Measurements from ENCODE around the gene DTX1.
A peak's percentile ranks its signal among the peaks of the same experiment; 100 is the strongest.

Gene DTX1

DNA sequence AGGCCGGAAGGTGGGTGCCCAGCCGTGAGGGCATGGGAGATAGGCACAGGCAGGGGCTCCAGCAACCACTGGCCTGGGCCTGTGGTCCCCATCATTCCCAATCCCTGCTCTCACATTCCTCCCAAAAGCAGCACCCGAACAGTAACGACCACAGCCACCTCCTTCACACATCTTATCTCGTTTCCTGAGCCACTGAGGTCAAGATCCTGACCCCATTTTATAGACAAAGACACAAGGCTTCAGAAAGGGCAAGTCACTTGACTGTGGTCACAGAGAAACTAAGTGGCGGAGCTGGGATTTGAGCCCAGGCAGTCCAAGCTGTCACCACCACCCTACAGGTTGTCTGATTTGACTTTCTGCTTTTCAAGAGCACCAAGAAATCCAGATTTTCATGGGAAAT, 38.9 kb downstream of the DTX1 start:
- DNase-seq = no peak

DNA sequence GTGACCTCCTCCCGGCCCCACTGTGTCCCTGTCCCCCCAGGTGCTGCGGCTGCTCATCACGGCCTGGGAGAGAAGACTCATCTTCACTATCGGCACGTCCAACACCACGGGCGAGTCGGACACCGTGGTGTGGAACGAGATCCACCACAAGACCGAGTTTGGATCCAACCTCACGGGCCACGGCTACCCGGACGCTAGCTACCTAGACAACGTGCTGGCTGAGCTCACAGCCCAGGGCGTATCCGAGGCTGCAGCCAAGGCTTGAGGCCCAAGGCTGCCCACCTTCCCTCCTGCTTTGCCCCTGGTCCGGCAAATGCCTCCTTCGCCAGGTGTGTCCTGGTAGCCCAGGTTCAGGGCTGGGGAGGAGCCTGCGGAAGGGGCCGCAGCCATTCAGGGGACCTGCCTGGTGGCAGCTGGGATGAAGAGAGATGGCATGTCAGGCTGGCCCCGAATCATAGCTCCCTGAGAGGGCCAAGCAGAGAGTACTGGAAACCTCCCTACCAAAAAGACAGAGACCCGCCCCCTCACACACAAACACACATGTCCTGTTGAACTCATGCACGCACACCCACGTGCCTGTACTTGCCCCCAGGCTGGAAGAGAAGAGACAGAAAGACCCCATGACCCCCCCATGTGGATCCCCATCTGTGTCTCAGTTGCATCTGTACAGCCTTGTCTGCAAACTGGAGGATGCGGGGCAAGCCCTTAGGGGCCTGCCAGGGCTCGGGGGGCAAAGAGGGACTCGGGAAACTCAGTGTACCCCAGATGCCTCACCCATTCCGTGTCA, 40.3 kb downstream of the DTX1 start:
- no peak for DNase-seq

DNA sequence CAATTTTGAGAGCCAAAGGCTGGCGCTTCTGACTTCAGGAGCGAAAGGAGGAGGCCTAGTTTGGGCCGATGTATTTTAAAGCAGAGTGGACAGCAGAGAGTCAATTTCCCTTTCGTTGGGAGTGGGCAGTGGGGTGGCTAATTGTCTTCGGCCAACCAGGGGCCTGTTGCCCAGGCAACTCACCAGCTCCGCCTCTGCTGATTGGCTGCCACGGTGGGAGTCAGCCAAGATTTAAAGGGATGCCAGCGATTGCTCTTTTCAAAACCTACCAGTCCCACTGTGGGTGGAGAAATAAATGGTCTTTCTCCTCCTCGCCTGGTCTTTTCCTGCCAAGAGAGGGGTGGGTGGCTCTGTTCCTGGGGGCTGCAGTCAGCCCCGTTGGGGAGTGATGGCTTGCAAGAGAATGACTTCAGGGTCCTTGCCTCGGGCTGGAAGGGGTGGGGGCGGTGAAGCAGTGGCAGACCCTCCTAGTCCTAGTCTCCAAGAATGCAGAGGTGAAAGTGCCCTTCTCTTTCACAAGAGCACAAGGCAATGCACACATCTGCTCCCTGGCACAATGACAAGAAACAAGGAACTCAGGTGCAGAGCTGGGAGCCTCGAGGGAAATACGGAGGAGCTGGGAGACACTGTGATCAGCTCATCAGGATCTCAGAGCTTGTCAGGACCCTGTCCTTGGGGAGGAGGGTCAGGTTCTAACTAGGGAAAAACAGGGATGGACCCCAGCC, 41.3 kb downstream of the DTX1 start:
- DNase-seq = no peak

DNA sequence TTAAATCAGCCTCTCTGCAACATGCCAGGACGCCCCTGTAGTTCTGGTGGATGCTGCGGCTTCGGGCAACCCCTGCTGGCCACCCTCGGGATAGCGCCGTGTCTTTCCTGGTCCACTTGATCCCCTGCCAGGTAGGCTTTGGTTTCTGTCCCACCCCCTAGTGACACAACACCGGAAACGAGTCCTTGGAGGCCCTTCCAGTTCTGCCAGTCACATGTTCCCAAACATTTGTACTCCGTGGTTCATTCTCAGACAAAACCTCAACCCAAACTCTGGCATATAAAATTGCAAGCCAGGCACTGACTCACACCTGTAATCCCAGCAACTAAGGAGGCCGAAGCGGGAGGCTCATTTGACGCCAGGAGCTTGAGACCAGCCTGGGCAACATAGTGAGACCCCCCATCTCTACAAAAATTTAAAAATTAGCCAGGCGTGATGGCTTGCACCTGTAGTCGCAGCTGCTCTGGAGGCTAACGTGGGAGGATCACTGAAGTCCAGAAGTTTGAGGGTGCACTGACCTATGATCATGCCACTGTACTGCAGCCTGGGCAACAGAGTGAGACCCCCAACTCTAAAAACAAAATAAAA, 42.0 kb downstream of the DTX1 start:
- peak; percentile 72 for DNase-seq

DNA sequence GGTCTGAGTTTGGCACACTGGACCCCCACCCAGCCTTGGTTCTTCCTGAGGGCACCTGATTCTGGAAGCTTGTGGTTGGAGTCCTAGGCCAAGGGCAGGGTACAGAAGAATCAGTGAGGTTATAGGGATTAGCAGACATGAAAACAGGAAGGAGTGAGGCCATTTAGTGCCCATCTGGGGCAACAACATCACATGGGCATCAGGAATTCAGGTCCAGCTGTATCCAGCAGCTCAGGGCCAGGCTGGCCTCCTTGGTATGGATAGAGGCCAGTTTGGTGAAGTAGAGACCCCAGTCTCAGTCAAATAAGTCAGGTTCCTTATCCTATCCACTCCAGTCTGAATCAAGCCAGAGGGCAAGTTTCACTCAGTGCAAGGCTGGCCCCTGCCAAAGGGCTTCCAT, 42.8 kb downstream of the DTX1 start:
- DNase-seq = no peak

DNA sequence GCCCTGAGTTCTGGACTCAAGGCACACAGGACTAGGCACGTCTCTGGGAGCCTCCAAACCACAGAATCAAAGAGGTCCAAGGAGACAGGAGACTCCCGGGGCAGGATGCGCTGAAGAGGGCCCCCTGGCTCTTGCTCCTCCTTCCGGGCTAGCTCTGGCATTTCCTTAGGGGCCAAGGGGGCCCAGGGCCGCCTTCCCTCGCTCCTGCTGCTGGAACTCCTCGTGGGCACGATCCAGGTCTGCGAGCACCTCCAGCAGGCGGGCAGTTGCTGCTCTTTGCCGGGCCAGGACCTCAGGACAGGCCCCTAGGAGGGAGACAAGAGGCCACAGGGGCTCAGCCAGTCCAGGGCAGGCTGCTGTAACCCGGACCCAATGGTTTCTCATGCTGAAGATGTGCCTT, 43.2 kb downstream of the DTX1 start:
- DNase-seq = no peak

DNA sequence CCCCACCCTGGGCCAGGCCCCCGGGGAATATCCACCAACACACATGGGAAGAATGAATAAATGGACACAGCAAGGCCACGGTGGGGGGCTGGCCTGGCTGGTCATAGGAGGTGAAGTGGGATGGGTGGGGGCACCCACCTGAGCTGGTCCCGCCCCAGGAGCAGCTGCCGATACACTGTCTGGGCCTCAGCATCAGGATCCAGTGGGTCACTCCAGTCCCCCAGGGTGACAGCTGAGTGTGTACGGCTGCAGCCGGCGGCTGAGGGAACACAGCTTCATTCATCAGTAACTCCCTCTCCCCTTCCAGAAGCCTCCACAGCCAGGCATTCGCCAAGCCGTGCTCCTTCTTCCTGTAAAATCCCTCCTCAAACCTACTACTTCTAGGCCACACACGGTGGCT, 45.2 kb downstream of the DTX1 start:
- no peak for DNase-seq

DNA sequence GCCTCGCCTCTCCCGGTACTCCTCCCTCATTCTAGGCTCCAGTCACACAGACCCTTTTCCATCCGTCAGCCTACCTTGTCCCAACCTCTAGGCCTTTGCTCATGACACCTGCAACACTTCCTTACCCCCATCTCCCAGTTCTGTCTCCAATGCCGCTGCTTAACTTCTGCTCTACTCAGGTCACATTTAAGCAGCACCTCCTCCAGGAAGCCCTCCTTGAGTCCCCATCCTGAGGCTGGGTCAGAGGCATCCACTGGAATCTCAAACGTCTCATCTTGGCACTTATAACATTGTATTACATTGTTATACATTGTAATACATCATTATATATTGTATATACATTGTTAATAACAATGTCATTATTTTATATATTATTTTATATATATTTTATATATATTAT, 46.3 kb downstream of the DTX1 start:
- no peak for DNase-seq

DNA sequence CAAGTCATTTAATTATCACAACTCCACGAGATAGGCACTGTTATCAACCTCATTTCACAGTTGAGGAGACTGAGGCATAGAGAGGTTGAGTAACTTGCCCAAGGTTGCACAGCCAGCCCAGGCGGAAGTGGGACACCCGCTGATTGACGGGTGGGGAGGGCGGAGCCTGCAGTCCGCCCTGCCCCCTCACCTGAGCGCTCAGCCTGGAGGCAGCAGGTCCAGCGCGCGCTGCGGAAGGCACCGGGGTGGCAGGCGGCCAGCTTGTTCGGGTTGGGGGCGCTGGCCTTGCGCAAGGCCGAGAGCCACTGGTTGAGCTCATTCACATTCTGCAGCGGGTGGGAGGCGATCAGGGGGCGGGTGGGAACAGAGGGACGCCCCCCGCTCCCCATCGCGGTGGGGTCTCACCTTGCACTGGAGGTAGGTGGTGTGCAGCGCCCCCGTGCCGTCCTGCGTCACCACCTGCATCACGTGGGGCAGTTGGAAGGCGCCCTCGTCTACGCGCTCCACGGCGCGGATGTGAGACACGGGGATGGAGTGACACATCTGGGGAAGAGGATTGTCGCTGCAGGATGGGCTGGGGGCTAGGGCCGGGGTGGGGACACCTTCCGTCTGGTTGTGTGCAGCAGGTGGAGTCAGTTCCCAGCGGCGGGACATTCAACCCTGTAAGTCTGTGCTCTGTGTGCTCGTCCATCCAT, 47.4 kb downstream of the DTX1 start:
- DNase-seq = peak; percentile 76

DNA sequence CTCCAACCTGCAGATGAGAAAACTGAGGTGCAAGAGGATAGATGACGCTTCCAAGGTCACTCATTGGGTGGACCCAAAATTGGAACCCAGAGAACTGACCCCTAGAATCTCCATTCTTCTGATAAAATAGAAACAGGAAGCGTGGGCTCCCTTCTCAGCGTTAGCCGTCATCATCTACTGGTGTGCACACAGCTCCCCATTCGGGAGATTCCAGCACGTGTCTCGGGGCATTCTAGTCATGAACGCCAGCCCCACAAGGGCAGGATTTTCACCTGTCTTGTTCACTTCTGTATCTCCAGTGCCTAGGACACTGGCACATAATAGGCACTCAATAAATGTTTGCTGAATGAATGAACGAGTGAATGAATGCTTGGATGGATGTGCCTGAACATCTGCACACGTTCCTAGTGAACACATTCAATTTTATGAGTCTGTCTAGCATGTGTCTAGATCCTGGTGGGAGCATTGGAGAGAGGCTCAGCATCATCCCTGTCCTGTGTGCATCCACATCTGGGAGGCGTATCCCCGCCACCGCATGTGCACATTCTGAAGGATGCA, 48.5 kb downstream of the DTX1 start:
- no peak for DNase-seq

DNA sequence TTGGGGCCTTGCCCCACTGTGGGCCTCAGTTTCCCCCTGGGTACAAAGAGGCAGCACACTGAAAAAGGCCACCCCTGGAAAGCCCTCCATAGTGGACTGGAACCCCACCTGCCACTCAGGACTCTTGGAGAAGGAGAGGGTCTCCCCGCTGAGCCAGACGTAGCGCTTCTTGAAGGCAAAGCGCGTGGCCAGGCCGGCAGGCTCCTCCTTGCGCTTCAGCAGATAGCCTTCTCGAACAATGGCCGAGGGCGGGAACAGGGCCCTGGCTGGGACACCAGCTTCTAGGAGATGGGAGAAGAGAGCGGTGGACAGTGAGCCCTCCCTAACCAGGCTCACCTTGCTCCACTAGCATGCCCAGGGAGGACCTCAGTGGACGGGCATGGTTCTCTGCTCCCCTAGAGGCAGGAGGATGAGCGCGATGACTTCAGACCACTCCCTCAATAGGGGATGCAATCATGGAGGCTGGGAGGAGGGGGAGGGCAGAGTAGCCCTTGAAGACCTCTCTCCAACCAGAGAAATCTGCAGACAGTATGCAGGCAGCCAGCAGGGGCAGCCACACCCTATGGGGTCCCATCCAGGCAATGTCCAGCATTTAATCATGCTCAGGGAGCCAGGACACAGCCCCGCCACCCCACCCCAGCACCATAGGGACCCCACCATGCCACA, 49.2 kb downstream of the DTX1 start:
- DNase-seq = no peak

DNA sequence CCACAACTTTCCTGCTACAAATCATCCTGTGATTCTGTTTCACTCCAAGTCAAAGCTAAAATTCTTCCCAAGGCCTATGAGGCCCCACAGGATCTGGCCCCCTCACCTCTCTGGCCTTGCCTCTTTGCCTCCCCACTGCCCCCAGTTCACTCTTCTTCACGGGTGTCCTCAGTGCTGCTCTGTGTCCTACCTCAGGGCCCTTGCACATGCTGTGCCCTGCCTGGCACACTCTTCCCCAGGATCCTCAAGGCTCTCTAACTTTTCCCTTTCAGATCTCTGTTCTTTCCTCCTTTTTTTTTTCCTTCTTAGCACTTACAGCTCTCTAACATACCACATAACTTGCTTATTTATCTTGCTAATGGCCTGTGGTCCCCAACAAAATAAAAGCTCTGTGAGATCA, 49.8 kb downstream of the DTX1 start:
- no peak for DNase-seq

DNA sequence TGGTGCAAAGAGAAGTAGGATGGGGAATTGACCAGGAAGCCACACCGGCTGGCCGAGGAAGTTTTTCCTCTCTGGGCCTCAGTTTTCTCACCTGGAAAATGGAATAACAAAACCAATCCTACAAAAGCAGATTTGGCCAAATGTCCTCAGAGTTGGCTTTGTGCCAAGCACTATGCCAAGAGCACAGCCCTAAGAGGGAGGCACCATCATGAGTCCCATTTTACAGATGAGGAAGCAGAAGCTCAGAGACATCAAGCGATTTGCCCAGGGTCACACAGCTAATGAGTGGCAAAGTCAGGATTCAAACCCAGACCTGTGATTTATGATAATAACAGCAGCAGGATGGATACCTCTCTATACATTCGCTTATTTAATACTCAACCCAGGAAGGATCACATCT, 51.8 kb downstream of the DTX1 start:
- no peak for DNase-seq

DNA sequence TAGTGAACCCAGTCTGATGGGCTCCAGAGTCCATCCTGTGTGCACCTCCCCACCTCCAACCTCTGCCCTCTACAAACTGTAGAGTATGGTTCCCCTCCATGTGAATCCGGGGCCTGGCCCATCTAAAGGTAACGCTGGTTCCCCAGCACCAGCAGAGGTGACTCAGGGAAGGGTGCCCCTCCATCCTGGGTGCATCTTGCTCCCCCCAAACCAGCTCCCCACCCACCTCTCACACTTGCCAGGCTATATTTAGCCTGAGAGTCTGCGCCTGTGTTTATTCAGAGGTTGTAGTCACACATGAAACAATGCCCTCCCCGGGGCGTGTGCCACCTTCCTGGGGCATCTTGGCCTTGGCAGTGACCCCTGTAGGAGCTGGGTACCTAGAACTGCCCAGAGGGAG, 52.8 kb downstream of the DTX1 start:
- no peak for DNase-seq

DNA sequence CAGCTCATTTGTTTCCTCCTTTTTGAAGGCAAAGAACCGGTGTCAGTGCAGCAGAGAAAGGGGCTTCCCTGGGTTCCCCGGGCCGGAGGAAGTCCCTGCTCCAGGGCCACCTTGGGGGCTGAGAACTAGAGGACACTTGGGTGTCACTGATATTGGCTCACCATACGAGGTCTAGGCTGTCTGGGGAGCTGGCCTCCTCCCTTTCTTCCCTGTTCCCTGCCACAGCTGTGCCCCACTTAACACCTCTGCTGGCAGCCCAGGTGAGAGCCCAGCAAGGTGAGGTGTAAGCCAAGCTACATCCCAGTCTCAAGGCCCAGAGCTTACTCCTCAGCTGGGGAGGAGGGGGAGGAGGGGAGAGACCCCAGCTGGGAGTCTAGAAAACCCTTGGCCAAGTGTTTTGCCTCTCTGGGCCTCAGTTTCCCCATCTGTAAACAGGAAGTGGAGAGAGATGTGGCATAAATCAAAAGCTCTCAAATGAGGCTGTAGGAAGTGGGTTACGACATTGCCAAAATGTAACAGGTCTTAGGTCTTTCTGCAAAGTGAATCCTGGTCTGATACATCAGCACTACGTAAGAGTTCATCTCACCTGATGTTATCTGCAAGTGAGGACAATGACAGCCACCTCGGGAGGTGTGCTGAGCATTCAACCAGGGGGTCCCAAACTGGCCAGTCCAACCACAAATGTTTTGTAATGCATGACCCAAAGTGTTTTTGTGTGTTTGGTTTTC, 53.5 kb downstream of the DTX1 start:
- DNase-seq = no peak

DNA sequence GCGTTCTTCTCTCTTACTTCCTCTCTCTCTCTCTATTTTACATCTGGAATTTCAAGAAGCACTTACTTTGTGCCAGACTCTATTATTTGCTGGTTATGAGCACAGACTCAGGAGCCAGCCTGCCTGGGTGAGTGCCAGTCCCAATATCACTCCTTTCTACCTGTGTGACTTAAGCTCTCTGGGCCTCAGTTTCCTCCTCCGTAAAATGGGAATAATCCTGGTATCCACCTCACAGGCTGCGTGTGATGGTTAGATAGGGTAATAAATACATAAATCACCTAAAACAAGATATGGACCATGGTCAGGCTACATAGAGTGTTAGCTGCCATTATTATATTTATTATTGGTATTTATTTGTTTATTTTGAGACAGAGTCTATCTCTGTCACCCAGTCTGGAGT, 54.7 kb downstream of the DTX1 start:
- DNase-seq = no peak

DNA sequence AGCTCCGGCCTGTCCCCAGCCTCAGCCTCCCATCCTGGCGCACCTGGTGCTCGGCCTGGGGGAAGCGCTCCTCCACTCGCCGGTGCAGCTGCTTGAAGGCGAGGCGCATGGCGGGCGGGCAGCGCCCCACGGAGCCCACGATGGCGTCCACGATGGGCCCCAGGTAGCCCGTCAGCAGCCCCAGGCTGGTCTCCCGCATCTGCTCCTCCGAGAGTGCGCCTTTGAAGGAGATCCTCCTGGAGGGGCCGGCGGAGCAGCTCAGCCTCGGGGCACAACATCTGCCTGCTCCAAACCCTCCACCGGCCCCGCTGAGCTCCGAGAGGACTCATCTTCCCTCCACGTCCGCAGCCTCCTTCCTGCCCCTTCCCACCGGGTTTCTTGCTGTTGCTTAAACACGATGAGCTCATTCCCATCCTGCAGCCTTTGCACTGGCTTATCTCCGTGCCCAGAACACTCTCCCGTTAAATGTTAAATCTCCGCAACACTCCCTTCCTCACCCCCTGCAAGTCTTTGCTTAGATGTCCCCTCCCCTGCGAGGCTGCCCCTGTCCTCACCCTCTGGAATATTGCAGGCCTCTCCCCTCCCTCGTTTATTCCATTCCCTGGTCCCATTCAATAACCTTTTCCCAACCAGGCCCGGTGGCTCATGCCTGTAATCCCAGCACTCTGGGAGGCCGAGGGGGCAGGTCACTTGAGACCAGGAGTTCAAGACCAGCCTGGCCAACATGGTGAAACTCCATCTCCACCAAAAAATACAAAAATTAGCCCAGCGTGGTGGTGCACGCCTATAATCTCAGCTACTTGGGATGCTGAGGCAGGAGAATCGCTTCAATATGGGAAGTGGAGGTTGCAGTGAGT, 55.7 kb downstream of the DTX1 start:
- no peak for DNase-seq

DNA sequence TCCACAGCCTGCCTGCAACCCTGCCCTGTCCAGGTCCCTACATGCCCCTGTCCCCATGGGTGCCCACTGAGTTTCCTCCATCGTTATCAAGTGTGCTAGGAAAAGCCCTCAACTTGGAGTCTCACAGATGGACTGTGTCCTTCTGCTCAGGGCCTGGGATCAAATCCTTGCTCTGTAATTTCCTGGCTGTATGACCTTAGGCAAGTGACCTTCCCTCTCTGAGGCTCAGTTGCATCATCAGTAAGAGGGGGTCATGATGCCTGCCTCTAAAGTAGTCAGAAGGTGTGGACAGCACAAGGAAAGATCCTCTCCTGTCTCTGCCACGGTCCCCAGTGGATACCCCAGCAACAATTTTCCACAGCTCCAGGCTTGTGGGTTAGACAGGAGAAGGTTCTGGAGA, 56.9 kb downstream of the DTX1 start:
- DNase-seq = no peak

DNA sequence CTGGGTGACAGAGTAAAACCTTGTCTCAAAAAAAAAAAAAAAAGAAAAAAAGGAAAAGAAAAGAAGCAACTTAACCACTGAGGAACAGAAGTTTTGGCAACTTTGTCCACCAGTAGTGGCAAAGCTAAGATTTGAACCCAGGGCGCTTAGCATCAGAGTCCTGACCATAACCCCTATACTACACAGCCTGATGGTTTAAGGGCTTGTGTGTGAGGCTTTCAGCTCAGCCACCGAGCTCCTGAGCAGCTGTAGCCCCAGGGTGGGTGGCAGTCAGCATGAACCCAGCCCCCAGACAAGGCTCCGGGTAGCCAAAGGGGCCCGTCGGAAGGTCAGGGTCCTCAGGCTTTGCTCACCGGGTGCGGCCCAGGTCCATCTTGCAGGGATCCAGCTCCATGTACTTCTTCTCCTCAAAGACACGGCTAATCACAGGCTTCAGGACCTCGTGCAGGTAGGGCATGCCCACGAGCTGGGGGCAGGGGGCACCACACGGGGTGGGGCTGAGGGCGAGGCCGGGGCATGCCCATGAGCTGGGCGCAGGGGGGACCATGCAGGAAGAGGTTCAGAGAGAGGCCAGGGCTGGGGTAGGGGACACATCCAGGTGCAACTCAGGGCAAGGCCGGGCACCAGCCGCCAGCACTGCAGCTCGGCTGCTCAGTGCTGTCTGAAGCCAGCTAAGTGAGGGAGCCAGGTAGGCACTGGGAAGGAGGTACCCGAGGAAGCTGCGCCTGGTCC, 58.1 kb downstream of the DTX1 start:
- no peak for DNase-seq

DNA sequence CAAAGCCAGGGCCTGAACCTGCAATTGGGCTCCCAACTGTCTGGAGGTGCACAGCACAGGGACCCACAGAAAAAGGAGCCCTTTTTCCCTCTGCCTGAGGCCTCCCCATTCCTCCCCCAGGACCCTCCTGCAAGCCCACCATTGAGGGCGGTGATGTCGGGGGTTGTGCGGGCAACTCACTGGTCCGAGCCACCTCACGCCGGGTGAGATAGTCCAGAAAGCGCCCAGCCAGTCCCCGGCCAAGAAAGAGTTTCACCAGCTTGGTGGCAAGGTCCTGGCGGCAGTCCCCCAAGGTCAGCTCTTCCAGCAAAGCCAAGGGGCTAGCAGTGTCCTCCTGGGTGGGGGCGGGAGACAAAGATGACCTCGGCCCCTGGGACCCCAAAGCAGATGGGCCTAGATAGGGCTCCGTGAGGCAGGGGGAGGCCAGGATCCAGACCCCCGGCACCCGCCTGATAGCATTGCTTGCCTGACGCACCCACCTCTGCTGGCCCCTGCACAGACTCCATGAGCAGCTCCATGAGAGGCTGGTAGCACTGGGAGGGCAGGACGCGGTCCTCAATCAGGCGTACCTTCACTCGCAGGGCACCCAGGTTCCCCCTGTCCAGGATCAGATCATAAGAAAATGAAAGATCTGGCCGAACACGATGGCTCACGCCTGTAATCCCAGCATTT, 59.1 kb downstream of the DTX1 start:
- no peak for DNase-seq

All from CD4-positive, alpha-beta T cell treated with Interleukin-12 subunit alpha and Interleukin-12 subunit beta, for 1 hour (primary cell).